A549 (cell line): Measurements from ENCODE around the gene PCDHA1. TPM values are rescaled to one million over a fixed set of nuclear protein-coding genes. Genes with fewer than 3 reads are reported as not detected.

ENCODE experiments used
- ATAC-seq, 2 experiments: fragments of 200-7000 bp in 1 of 2; fragments of >200 bp in 1 of 2; cut with Nextera tagmentation in 1 of 2; cut with Tn5 transposase in 1 of 2; 3 replicates each; pipeline versions ENCODE4 v1.8.0 to v1.9.1; 2018 to 2020; ENCODE audit warnings: mild to moderate bottlenecking in 1 of 2, moderate library complexity in 1 of 2
- CTCF ChIA-PET: fragments of 300-600 bp; sonication (Branson Sonifier 250); formaldehyde crosslinking; extraction: SDS; loops from one replicate; lab custom pipeline; 2021; ENCODE audit warnings: antibody characterized with exemption, inconsistent platforms; lab: Yijun Ruan, JAX
- POLR2A ChIA-PET: fragments of 350-600 bp; formaldehyde crosslinking; extraction: SDS; loops from one replicate; lab custom pipeline; 2021; ENCODE audit warnings: antibody characterized with exemption, inconsistent platforms; lab: Yijun Ruan, JAX
- DNase-seq, 2 experiments: peaks; one replicate each; pipeline versions ENCODE4 v3.0.0 to v3.0.0-alpha.2; 2011 to 2016; ENCODE audit warnings: low read depth in 1 of 2, low spot score in 1 of 2
- FAIRE-seq: peaks from 2 replicates; lab custom pipeline; 2011; peaks lifted over from hg19 to GRCh38; lab: Jason Lieb, UNC
- H3K27ac ChIP-seq, 2 experiments: fragments of >200 bp; sonication (Bioruptor Twin); formaldehyde crosslinking; 3 replicates each; pipeline ENCODE4 v1.5.1; 2016 to 2017
- H3K4me1 ChIP-seq: fragments of >200 bp; sonication (Bioruptor Twin); formaldehyde crosslinking; 3 replicates; pipeline ENCODE4 v1.6.1; 2016
- H3K4me2 ChIP-seq: fragments of >200 bp; sonication (Bioruptor Twin); formaldehyde crosslinking; 3 replicates; pipeline ENCODE4 v1.6.1; 2016
- H3K4me3 ChIP-seq: fragments of >200 bp; sonication (Bioruptor Twin); formaldehyde crosslinking; 3 replicates; pipeline ENCODE4 v1.5.1; 2016
- H3K9me3 ChIP-seq: fragments of >200 bp; sonication (Bioruptor Twin); formaldehyde crosslinking; 3 replicates; pipeline ENCODE4 v1.6.1; 2016
- BHLHE40 ChIP-seq: IDR thresholded peaks from 2 replicates; pipeline ENCODE4 v1.6.1; 2012; ENCODE audit warnings: low read depth, low read length, inconsistent platforms
- CBX2 ChIP-seq: fragments of 200-600 bp; sonication (generic); IDR thresholded peaks from 2 replicates; pipeline ENCODE4 v1.6.1; 2016; ENCODE audit warnings: low read depth, mild to moderate bottlenecking, borderline replicate concordance
- CHD4 ChIP-seq: fragments of 200-600 bp; sonication (generic); IDR thresholded peaks from 2 replicates; pipeline ENCODE4 v1.6.1; 2016; ENCODE audit warnings: antibody characterized with exemption, mild to moderate bottlenecking, borderline replicate concordance
- EHF ChIP-seq: fragments of 250-450 bp; sonication (Bioruptor Pico); IDR thresholded peaks from 2 replicates; pipeline ENCODE4 v1.5.0; 2020; ENCODE audit warnings: mild to moderate bottlenecking
- EP300 ChIP-seq, 2 experiments: fragments of >200 bp; sonication (Bioruptor Twin); formaldehyde crosslinking; IDR thresholded peaks; 2 replicates in 1 of 2; 3 replicates in 1 of 2; pipeline ENCODE4 v1.6.1; 2016 to 2017
- FOSB ChIP-seq: fragments of 250-450 bp; sonication (Bioruptor Pico); IDR thresholded peaks from 2 replicates; pipeline ENCODE4 v1.5.0; 2020; ENCODE audit warnings: mild to moderate bottlenecking, moderate library complexity
- FOSL2 ChIP-seq, 2 experiments: fragments of 450-650 bp in 1 of 2; fragments of >200 bp in 1 of 2; sonication (Bioruptor Twin) in 1 of 2; formaldehyde crosslinking; IDR thresholded peaks; 2 replicates each; pipeline versions ENCODE4 v1.5.0 to v1.6.1; 2016 to 2020; ENCODE audit warnings: mild to moderate bottlenecking in 1 of 2, moderate library complexity in 1 of 2
- HOXB13 ChIP-seq: fragments of 250-450 bp; sonication (Bioruptor Pico); IDR thresholded peaks from 2 replicates; pipeline ENCODE4 v1.5.0; 2020; ENCODE audit warnings: low read depth, mild to moderate bottlenecking, moderate library complexity
- JUN ChIP-seq, 2 experiments: fragments of >200 bp; sonication (Bioruptor Twin); formaldehyde crosslinking; IDR thresholded peaks; 2 replicates in 1 of 2; 3 replicates in 1 of 2; pipeline ENCODE4 v1.6.1; 2016 to 2017
- JUNB ChIP-seq: fragments of >200 bp; sonication (Bioruptor Twin); formaldehyde crosslinking; IDR thresholded peaks from 2 replicates; pipeline ENCODE4 v1.6.1; 2016
- KDM1A ChIP-seq: fragments of 200-600 bp; sonication (generic); IDR thresholded peaks from 2 replicates; pipeline ENCODE4 v1.6.1; 2016; ENCODE audit warnings: low read depth, mild to moderate bottlenecking
- MAFK ChIP-seq: fragments of 450-650 bp; IDR thresholded peaks from 2 replicates; pipeline ENCODE4 v1.6.1; 2014; ENCODE audit not compliant: partially characterized antibody
- MAZ ChIP-seq: fragments of 150-350 bp; IDR thresholded peaks from 2 replicates; pipeline ENCODE4 v1.6.1; 2014; ENCODE audit warnings: antibody characterized with exemption, low read depth, low read length, borderline replicate concordance
- NPAS2 ChIP-seq: fragments of 250-450 bp; sonication (Bioruptor Pico); IDR thresholded peaks from 2 replicates; pipeline ENCODE4 v1.8.0; 2022; ENCODE audit warnings: mild to moderate bottlenecking, moderate library complexity, borderline replicate concordance
- PBX3 ChIP-seq: IDR thresholded peaks from 2 replicates; pipeline ENCODE4 v1.6.1; 2012
- PHF8 ChIP-seq: fragments of 200-600 bp; sonication (generic); IDR thresholded peaks from 2 replicates; pipeline ENCODE4 v1.6.1; 2016; ENCODE audit warnings: low read depth, mild to moderate bottlenecking, antibody characterized with exemption, moderate library complexity, borderline replicate concordance
- ZC3H11A ChIP-seq: fragments of 450-650 bp; IDR thresholded peaks from 2 replicates; pipeline ENCODE4 v1.6.1; 2014; ENCODE audit warnings: antibody characterized with exemption, mild to moderate bottlenecking
- ZNF302 ChIP-seq: fragments of 250-450 bp; sonication (Bioruptor Pico); IDR thresholded peaks from 2 replicates; pipeline ENCODE4 v1.9.0; 2021; ENCODE audit warnings: inconsistent platforms, mild to moderate bottlenecking, moderate library complexity
- ZSCAN20 ChIP-seq: fragments of 250-450 bp; sonication (Bioruptor Pico); IDR thresholded peaks from 2 replicates; pipeline ENCODE4 v1.8.0; 2022; ENCODE audit warnings: mild to moderate bottlenecking, moderate library complexity
- WGBS: methylation state at CpG from one replicate; pipeline ENCODE4 v1.1.6; 2017; ENCODE audit errors: missing lambda C conversion rate; 5-methylcytosine and 5-hydroxymethylcytosine counted together
- polyA plus RNA-seq, 4 experiments: library from polyadenylated mRNA; depleted of rRNA in 3 of 4; stranded (reverse); fragments of >200 nt; fragmentation: RNase III in 1 of 4; extraction: RNeasy Plus Mini Kit Qiagen cat#74134 plus additional on column Dnase treatment in 1 of 4; gene quantifications; 2 replicates in 3 of 4; 3 replicates in 1 of 4; pipeline ENCODE4 v1.2.3, GENCODE V29; 2011 to 2017
- TF ChIP-seq, protein P1 (sequence below): fragments of 450-650 bp; IDR thresholded peaks from 2 replicates; pipeline ENCODE4 v1.6.1; 2014; ENCODE audit warnings: antibody characterized with exemption
- TF ChIP-seq, protein P2 (sequence below): fragments of 250-450 bp; sonication (Bioruptor Pico); IDR thresholded peaks from 2 replicates; pipeline ENCODE4 v1.5.0; 2021; ENCODE audit warnings: mild to moderate bottlenecking, moderate library complexity, borderline replicate concordance
- TF ChIP-seq, protein P3 (sequence below): fragments of >200 bp; sonication (Bioruptor Twin); formaldehyde crosslinking; IDR thresholded peaks from 3 replicates; pipeline ENCODE4 v1.5.1; 2016

The PCDHA1 gene
- polyA plus RNA-seq, 2 of the 4 experiments (the other 2 are of a cell fraction): 0.13 to 0.52 TPM

DNA sequence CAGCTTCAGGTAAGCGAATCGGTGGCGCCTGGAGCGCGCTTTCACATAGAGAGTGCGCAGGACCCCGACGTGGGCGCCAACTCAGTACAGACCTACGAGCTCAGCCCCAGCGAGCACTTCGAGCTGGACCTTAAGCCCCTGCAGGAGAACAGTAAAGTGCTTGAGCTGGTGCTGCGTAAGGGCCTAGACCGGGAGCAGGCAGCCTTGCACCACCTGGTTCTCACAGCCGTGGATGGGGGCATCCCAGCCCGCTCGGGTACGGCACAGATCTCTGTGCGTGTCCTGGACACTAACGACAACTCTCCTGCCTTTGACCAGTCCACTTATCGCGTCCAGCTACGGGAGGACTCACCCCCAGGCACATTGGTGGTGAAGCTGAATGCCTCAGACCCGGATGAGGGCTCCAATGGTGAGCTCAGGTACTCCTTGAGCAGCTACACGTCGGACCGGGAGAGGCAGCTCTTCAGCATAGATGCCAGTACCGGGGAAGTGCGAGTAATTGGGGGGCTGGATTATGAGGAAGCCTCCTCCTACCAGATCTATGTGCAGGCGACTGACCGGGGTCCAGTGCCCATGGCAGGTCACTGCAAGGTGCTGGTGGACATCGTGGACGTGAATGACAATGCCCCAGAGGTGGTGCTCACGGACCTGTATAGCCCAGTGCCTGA is 181.4 kb downstream of the PCDHA1 start:
- no peak for ATAC-seq
- no peak for FAIRE-seq

GRCh38 chr5:140969880-140970279 is 183.9 kb downstream of the PCDHA1 start:
- Histone ChIP-seq H3K27ac (no peak overlapping the region), H3K4me3 (no peak overlapping the region), H3K4me2 (no peak overlapping the region), H3K9me3 (no peaks in the 10 kb centered on the region), H3K4me1 (peaks cover 7% of the 10 kb centered on the region; the same call in 1 of the 3 replicates)
- DNase-seq (no peak), ATAC-seq (no peak), FAIRE-seq (no peak)
- POLR2A ChIA-PET: no interaction called here
- TF ChIP-seq FOSL2 (IDR thresholded peaks at IDR 0.05) (no peak), FOSL2 (CRISPR knock-in tag; IDR thresholded peaks at IDR 0.05) (no peak), HOXB13 (CRISPR knock-in tag) (no peak), BHLHE40 (no peak)
- CTCF ChIA-PET: interaction anchor here (0.6 to 1.4 kb wide), 5 partner anchors 21 to 94 kb away, joined by 3 to 6 read pairs (median 3); partner anchors contain the start of genes PCDHA12 and PCDHAC1

More for the DNA sequence above, 181.4 kb downstream of the PCDHA1 start:
- Histone ChIP-seq H3K9me3 (no peaks in the 10 kb centered on the region), H3K27ac (no peak overlapping the region; a peak in 1 of 6 replicates), H3K4me3 (peak overlapping the region; percentile 53; the same call in 2 of the 3 replicates), H3K4me1 (peaks cover 7% of the 10 kb centered on the region; the same call in 1 of the 3 replicates), H3K4me2 (peak overlapping the region; percentile 77)
- no peak for DNase-seq
- TF ChIP-seq, protein P1, sequence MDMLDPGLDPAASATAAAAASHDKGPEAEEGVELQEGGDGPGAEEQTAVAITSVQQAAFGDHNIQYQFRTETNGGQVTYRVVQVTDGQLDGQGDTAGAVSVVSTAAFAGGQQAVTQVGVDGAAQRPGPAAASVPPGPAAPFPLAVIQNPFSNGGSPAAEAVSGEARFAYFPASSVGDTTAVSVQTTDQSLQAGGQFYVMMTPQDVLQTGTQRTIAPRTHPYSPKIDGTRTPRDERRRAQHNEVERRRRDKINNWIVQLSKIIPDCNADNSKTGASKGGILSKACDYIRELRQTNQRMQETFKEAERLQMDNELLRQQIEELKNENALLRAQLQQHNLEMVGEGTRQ: no peak
- TF ChIP-seq CBX2: no peak
- TF ChIP-seq, protein P2, sequence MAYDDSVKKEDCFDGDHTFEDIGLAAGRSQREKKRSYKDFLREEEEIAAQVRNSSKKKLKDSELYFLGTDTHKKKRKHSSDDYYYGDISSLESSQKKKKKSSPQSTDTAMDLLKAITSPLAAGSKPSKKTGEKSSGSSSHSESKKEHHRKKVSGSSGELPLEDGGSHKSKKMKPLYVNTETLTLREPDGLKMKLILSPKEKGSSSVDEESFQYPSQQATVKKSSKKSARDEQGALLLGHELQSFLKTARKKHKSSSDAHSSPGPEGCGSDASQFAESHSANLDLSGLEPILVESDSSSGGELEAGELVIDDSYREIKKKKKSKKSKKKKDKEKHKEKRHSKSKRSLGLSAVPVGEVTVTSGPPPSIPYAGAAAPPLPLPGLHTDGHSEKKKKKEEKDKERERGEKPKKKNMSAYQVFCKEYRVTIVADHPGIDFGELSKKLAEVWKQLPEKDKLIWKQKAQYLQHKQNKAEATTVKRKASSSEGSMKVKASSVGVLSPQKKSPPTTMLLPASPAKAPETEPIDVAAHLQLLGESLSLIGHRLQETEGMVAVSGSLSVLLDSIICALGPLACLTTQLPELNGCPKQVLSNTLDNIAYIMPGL: no peak
- no peak for TF ChIP-seq EHF (CRISPR knock-in tag)
- no peak for TF ChIP-seq NPAS2 (CRISPR knock-in tag)
- TF ChIP-seq ZNF302 (CRISPR knock-in tag): no peak
- no peak for TF ChIP-seq PHF8
- no peak for TF ChIP-seq FOSB
- TF ChIP-seq FOSL2 (IDR thresholded peaks at IDR 0.05): no peak
- TF ChIP-seq FOSL2 (CRISPR knock-in tag; IDR thresholded peaks at IDR 0.05): no peak
- TF ChIP-seq CHD4: no peak
- TF ChIP-seq KDM1A: no peak
- TF ChIP-seq JUNB: no peak
- no peak for TF ChIP-seq PBX3
- TF ChIP-seq JUN (IDR thresholded peaks at IDR 0.05): no peak
- TF ChIP-seq, protein P3, sequence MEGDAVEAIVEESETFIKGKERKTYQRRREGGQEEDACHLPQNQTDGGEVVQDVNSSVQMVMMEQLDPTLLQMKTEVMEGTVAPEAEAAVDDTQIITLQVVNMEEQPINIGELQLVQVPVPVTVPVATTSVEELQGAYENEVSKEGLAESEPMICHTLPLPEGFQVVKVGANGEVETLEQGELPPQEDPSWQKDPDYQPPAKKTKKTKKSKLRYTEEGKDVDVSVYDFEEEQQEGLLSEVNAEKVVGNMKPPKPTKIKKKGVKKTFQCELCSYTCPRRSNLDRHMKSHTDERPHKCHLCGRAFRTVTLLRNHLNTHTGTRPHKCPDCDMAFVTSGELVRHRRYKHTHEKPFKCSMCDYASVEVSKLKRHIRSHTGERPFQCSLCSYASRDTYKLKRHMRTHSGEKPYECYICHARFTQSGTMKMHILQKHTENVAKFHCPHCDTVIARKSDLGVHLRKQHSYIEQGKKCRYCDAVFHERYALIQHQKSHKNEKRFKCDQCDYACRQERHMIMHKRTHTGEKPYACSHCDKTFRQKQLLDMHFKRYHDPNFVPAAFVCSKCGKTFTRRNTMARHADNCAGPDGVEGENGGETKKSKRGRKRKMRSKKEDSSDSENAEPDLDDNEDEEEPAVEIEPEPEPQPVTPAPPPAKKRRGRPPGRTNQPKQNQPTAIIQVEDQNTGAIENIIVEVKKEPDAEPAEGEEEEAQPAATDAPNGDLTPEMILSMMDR: no peak
- no peak for TF ChIP-seq EP300 (IDR thresholded peaks at IDR 0.05)
- TF ChIP-seq ZC3H11A: no peak
- no peak for TF ChIP-seq MAZ
- TF ChIP-seq ZSCAN20 (CRISPR knock-in tag): no peak
- TF ChIP-seq MAFK: no peak
- WGBS: 95% methylated on average over 34 of the region's 34 CpGs
- CTCF ChIA-PET: interaction anchor here (0.9 to 3.2 kb wide), 5 partner anchors 34 to 160 kb away, joined by 3 to 18 read pairs (median 9); partner anchors contain the start of genes PCDHA4 and PCDHAC1
- POLR2A ChIA-PET: interaction anchor here (1.9 kb wide), 1 partner anchor 34 kb away, joined by 5 read pairs; no protein-coding TSS in a partner anchor
